ENCODE data around the gene MRPL36. TPM values are rescaled to one million over a fixed set of nuclear protein-coding genes. Genes with fewer than 3 reads are reported as not detected.

The MRPL36 gene
- total and polyA plus RNA-seq, 2 of the 4 experiments (the other 2 are of a cell fraction): 85.9 to 103 TPM

GRCh38 chr5:1823381-1824034 lies 23.9 kb upstream of the MRPL36 start (continued):
- TF ChIP-seq USF2 (IDR thresholded peaks at IDR 0.05; ENCODE audit: low read depth, low read length) (no peak), CEBPB (IDR thresholded peaks at IDR 0.05; ENCODE audit: low read depth, low read length) (no peak), RAD21 (IDR thresholded peaks at IDR 0.05; ENCODE audit: low read length) (no peak)

GRCh38 chr5:1821862-1822261 lies 22.2 kb upstream of the MRPL36 start:
- Histone ChIP-seq H4K91ac (ENCODE audit: insufficient read depth, low read depth, low read length) (no peak overlapping the region), H3K4me1 (ENCODE audit: control insufficient read depth, insufficient read depth, low read length) (no peaks in the 10 kb centered on the region), H4K8ac (ENCODE audit: low read depth in 2 of 2, low read length in 2 of 2) (no peak overlapping the region), H3K79me1 (ENCODE audit: low read depth in 1 of 2, low read length in 2 of 2) (peaks cover 0 to 9% of the 10 kb centered on the region in 2 experiments; a peak in 2 of 4 replicates), H3K18ac (ENCODE audit: low read depth, low read length) (no peak overlapping the region), H2AK5ac (ENCODE audit: low read depth, low read length) (no peak overlapping the region), H4K20me1 (ENCODE audit: insufficient read depth, low read length) (no peaks in the 10 kb centered on the region), H3K27ac (ENCODE audit: insufficient read depth, low read length) (no peak overlapping the region), H3K9me1 (ENCODE audit: insufficient read depth, low read length) (peaks cover 2% of the 10 kb centered on the region; the same call in 1 of the 2 replicates), H3K36me3 (ENCODE audit: control insufficient read depth, insufficient read depth, low read length) (peaks cover 41% of the 10 kb centered on the region), H2AFZ (replicated peaks; ENCODE audit: low read length, poor library complexity) (no peak overlapping the region), H2BK20ac (ENCODE audit: low read depth, low read length) (no peak overlapping the region), H3K4me3 (ENCODE audit: insufficient read depth, low read depth, low read length) (no peak overlapping the region), H3K4me2 (ENCODE audit: low read depth, low read length) (no peak overlapping the region), H3K9me3 (ENCODE audit: control insufficient read depth, insufficient read depth, low read length) (no peaks in the 10 kb centered on the region), H3K56ac (ENCODE audit: extremely low read depth, insufficient read depth, low read length) (no peak overlapping the region), H2AK9ac (replicated peaks; ENCODE audit: low read depth, low read length, poor library complexity) (no peak overlapping the region), H2BK120ac (ENCODE audit: low read depth, low read length) (no peak overlapping the region), H3K9ac (ENCODE audit: low read depth, low read length) (no peak overlapping the region), H3K27me3 (ENCODE audit: control insufficient read depth, insufficient read depth, low read length) (no peaks in the 10 kb centered on the region), H3K23ac (ENCODE audit: low read depth, low read length) (no peak overlapping the region), H4K5ac (ENCODE audit: low read depth, low read length) (no peak overlapping the region), H2BK5ac (ENCODE audit: low read depth, low read length, poor library complexity, severe bottlenecking) (no peak overlapping the region), H3K14ac (replicated peaks; ENCODE audit: low read depth, low read length) (no peak overlapping the region), H3K4ac (ENCODE audit: low read depth, low read length) (no peak overlapping the region), H2BK15ac (ENCODE audit: low read depth, low read length) (no peak overlapping the region)
- WGBS, 2 experiments (ENCODE audit: extremely low coverage in 2 of 2, insufficient read length in 1 of 2): 85% methylated on average over 3 of the region's 8 CpGs; no CpG with 5 or more reads in 1 of the 2 experiments
- POLR2A ChIA-PET (ENCODE audit: unreplicated experiment): no interaction called here
- CTCF ChIA-PET: interaction anchor here (0.7 kb wide), 1 partner anchor 31 kb away, joined by 4 read pairs; no protein-coding TSS in a partner anchor
- intact Hi-C loops (cut with micrococcal nuclease): no loop called here
- dilution Hi-C loops (cut with HindIII; ENCODE audit: low sequenced_read_pairs, unreplicated experiment): no loop called here
- in situ Hi-C loops (cut with MboI; ENCODE audit: low sequenced_read_pairs): no loop called here
- no peak for ATAC-seq (ENCODE audit: low read depth)
- DNase-seq: no peak
- no TSS peak for BruUV-seq (replicated peaks)
- TF ChIP-seq CTCF (conservative IDR thresholded peaks at IDR 0.05; ENCODE audit: low read depth, low read length) (no peak), SMC3 (IDR thresholded peaks at IDR 0.05; ENCODE audit: low read depth, low read length) (no peak), RCOR1 (IDR thresholded peaks at IDR 0.05; ENCODE audit: insufficient replicate concordance, low read length) (no peak), POLR2A (IDR thresholded peaks at IDR 0.05; ENCODE audit: low read depth, low read length) (no peak), BHLHE40 (IDR thresholded peaks at IDR 0.05; ENCODE audit: low read depth, low read length) (no peak), MAFK (IDR thresholded peaks at IDR 0.05; ENCODE audit: low read depth, low read length) (no peak), FOS (IDR thresholded peaks at IDR 0.05; ENCODE audit: low read depth, low read length) (no peak), RAD21 (IDR thresholded peaks at IDR 0.05; ENCODE audit: low read length) (no peak), ELK1 (IDR thresholded peaks at IDR 0.05; ENCODE audit: borderline replicate concordance, low read depth, low read length) (no peak), RFX5 (IDR thresholded peaks at IDR 0.05; ENCODE audit: low read depth, low read length) (no peak), CEBPB (IDR thresholded peaks at IDR 0.05; ENCODE audit: low read depth, low read length) (no peak)

Data from IMR-90 (cell line).